Loucy (cell line): Measurements from ENCODE around the gene SLC17A9.

ENCODE experiments used
- CTCF ChIP-seq: fragments of 200-600 bp; sonication (generic); conservative IDR thresholded peaks from 2 replicates; pipeline ENCODE4 v1.5.1; 2014; ENCODE audit warnings: mild to moderate bottlenecking, antibody characterized with exemption, low read length
- EZH2phosphoT487 ChIP-seq: fragments of 200-600 bp; IDR thresholded peaks from 2 replicates; pipeline ENCODE4 v1.6.1; 2018; ENCODE audit warnings: antibody characterized with exemption, mild to moderate bottlenecking, moderate library complexity, borderline replicate concordance

- TF ChIP-seq CTCF = no peak
- no peak for TF ChIP-seq EZH2phosphoT487
These were observed 47.5 kb downstream of the SLC17A9 start for GRCh38 chr20:63000036-63000435.
